Transverse colon (tissue), 4 donors: Measurements from ENCODE around the gene L3HYPDH.

ENCODE experiments used
- POLR2A ChIP-seq: fragments of 450-650 bp; IDR thresholded peaks from one replicate; pipeline ENCODE4 v1.6.1; 2016; ENCODE audit warnings: antibody characterized with exemption, mild to moderate bottlenecking, moderate library complexity
- POLR2AphosphoS5 ChIP-seq, 3 donors: sonication (generic); formaldehyde crosslinking; IDR thresholded peaks; one replicate each; pipeline ENCODE4 v1.6.1; 2016; ENCODE audit warnings: antibody characterized with exemption in 3 of 3
- TF ChIP-seq, protein P1 (sequence below), 5 experiments: fragments of 200-600 bp in 3 of 5; fragments of 450-650 bp in 2 of 5; sonication (generic) in 3 of 5; IDR thresholded peaks; 1 replicate in 2 of 5; 2 replicates in 3 of 5; pipeline ENCODE4 v1.5.1; 2016 to 2017; ENCODE audit warnings: antibody characterized with exemption in 5 of 5, inconsistent platforms in 3 of 5, mild to moderate bottlenecking in 2 of 5, moderate library complexity in 1 of 5

DNA sequence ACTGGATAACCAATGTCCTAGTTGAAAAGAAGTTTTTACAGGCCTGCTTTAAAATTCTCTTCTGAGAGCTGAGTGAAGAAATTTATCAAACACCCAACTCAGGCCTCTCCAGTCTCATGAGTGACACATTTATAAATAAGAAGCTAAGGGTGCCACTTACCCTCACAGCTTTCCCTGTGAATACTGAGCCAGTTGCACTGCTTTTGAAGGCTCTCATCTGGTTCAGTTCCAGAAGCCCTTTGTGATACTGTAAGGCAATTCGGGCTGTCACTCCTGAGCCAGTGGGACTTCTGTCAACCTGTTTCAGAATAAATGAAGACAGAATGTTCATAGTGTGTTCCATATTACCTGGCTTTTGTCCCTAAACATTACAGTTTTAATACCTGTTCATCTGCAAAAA lies 8.5 kb downstream of the L3HYPDH start:
- TF ChIP-seq, protein P1, sequence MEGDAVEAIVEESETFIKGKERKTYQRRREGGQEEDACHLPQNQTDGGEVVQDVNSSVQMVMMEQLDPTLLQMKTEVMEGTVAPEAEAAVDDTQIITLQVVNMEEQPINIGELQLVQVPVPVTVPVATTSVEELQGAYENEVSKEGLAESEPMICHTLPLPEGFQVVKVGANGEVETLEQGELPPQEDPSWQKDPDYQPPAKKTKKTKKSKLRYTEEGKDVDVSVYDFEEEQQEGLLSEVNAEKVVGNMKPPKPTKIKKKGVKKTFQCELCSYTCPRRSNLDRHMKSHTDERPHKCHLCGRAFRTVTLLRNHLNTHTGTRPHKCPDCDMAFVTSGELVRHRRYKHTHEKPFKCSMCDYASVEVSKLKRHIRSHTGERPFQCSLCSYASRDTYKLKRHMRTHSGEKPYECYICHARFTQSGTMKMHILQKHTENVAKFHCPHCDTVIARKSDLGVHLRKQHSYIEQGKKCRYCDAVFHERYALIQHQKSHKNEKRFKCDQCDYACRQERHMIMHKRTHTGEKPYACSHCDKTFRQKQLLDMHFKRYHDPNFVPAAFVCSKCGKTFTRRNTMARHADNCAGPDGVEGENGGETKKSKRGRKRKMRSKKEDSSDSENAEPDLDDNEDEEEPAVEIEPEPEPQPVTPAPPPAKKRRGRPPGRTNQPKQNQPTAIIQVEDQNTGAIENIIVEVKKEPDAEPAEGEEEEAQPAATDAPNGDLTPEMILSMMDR (IDR thresholded peaks at IDR 0.05) = no peak
- no peak for TF ChIP-seq POLR2A
- no peak for TF ChIP-seq POLR2AphosphoS5 (IDR thresholded peaks at IDR 0.05)
